Type B pancreatic cell (in vitro differentiated cells): ENCODE data around the gene ANKH. TPM values are rescaled to one million over a fixed set of nuclear protein-coding genes. Genes with fewer than 3 reads are reported as not detected.
A peak's percentile ranks its signal among the peaks of the same experiment; 100 is the strongest.
"Not testable (repeated sequence)": the region's sequence is repeated elsewhere in the genome, so short reads cannot be mapped to it uniquely, and the experiment has no call there.

Experiments
- DNase-seq: peaks from one replicate; pipeline ENCODE4 v3.0.0; 2021; ENCODE audit warnings: mixed read lengths; ENCODE audit not compliant: unreplicated experiment; ENCODE audit errors: extremely low spot score
- H3K27ac Mint-ChIP-seq: 2 replicates; pipeline ENCODE4 v1.8.0; 2021; ENCODE audit warnings: mild to moderate bottlenecking, mixed read lengths
- H3K27me3 Mint-ChIP-seq: 2 replicates; pipeline ENCODE4 v1.8.0; 2021; ENCODE audit warnings: mixed read lengths
- H3K36me3 Mint-ChIP-seq: 2 replicates; pipeline ENCODE4 v1.8.0; 2021; ENCODE audit warnings: mixed read lengths
- H3K4me1 Mint-ChIP-seq: one replicate; pipeline ENCODE4 v1.8.0; 2021; ENCODE audit warnings: mixed read lengths; ENCODE audit not compliant: unreplicated experiment
- H3K4me3 Mint-ChIP-seq: 2 replicates; pipeline ENCODE4 v1.8.0; 2021; ENCODE audit warnings: mild to moderate bottlenecking, mixed read lengths
- H3K9me3 Mint-ChIP-seq: 2 replicates; pipeline ENCODE4 v1.8.0; 2021; ENCODE audit warnings: mixed read lengths
- CTCF ChIP-seq: fragments of 200-600 bp; sonication (generic); conservative IDR thresholded peaks from 2 replicates; pipeline ENCODE4 v1.5.0; 2021; ENCODE audit warnings: antibody characterized with exemption, mild to moderate bottlenecking
- total RNA-seq: library from RNA; stranded (reverse); gene quantifications from 2 replicates; pipeline ENCODE4 v1.2.1, GENCODE V29; 2021; ENCODE audit warnings: low replicate concordance

Gene ANKH
- total RNA-seq, 1 donor from 2014 or later, result 41.1 TPM

DNA sequence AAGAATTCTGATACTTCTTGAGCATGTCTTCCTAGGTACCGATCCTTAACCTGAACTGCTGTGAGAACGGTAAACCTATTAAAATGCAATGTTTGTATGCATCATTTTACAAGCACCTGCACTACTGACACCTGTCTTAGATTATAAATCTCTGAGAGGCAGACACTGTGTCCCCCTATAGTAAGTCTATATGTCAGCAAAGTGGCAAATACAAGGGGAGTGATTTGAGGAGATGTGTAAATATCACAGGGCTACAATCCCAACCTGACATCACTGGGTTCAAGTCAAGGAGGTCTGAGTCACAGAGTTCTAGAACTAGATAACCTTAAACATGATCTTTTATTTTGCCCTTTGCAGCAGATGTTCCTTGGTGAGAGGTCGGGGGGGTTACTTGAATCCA, 64.1 kb downstream of the ANKH start:
- no peaks in the 10 kb centered on the region for H3K27me3 Mint-ChIP-seq
- DNase-seq, result no peak
- H3K36me3 Mint-ChIP-seq, result peaks cover 12% of the 10 kb centered on the region
- H3K27ac Mint-ChIP-seq, result no peak overlapping the region
- no peak overlapping the region for H3K4me3 Mint-ChIP-seq
- TF ChIP-seq CTCF, result no peak
- peaks cover 11% of the 10 kb centered on the region for H3K9me3 Mint-ChIP-seq
- H3K4me1 Mint-ChIP-seq, result peaks cover 24% of the 10 kb centered on the region

DNA sequence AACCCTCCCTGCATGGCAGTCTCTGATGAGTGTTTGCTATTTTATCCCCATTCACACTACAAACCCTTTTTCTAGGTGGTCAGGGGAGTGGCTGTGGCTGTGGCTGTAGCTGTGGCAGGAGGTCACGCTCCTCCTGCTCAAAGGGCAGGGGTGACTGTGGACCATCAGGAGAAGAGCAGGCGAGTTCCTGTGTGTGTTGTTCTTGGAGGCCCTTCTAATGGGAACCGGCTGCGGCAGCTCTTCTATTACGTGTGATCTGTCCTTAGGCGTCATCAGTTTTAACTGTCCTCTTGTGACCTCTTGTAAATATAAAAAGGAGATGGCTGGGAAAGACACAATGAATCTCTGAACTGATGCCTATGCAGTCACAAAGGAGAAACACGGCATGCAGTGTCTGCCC, 65.1 kb downstream of the ANKH start:
- Mint-ChIP-seq H3K9me3 (peaks cover 11% of the 10 kb centered on the region), H3K27ac (peak overlapping the region; percentile 72), H3K4me1 (peaks cover 24% of the 10 kb centered on the region), H3K4me3 (peak overlapping the region; percentile 50), H3K27me3 (no peaks in the 10 kb centered on the region), H3K36me3 (peaks cover 17% of the 10 kb centered on the region)
- no peak for DNase-seq
- TF ChIP-seq CTCF, result no peak

DNA sequence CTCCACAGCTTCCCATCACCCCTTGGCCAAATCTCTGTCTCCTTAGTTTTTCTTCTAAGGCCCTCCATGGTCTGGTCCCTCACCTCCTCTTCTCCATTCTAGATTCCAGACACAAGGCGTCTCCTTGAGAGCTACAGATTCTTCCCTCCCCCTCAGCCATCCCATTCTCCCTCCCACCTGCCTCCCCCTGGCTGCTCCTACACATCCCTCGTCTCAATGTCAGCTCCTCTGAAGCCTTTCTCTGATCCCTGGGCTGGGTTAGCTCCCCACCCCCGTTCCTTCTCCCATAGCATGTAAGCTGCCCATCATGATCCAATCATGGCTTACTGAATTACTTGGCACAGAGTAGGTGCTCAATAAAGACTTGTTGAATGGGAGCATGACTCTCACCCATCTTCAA, 69.0 kb downstream of the ANKH start:
- no peak overlapping the region for H3K4me3 Mint-ChIP-seq
- no peak for DNase-seq
- H3K9me3 Mint-ChIP-seq, result peaks cover 3% of the 10 kb centered on the region
- no peak for TF ChIP-seq CTCF
- H3K27me3 Mint-ChIP-seq, result no peaks in the 10 kb centered on the region
- H3K4me1 Mint-ChIP-seq, result peaks cover 20% of the 10 kb centered on the region
- H3K36me3 Mint-ChIP-seq, result peaks cover 10% of the 10 kb centered on the region
- no peak overlapping the region for H3K27ac Mint-ChIP-seq

DNA sequence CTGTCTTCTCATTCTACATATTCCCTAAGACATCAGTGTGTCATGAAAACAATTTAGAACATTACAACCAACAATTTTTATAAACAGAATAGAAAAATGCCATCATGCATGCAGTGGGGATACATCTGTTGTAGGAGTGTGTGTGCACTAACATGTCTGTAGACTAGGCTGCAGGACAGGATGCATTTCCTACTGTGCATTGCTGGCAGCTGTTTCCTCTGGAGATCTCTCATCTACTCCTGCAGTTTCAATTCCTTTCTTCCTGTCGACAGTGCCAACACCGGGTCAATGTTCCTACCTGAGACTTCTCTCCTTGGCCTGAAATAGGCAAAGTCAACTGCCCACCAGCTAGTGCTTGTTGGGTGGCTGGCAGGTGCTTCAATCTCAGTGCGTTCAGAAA, 69.8 kb downstream of the ANKH start:
- Mint-ChIP-seq H3K4me3 (no peak overlapping the region), H3K4me1 (peaks cover 14% of the 10 kb centered on the region), H3K27me3 (no peaks in the 10 kb centered on the region), H3K27ac (no peak overlapping the region), H3K9me3 (peaks cover 7% of the 10 kb centered on the region), H3K36me3 (peaks cover 10% of the 10 kb centered on the region)
- no peak for DNase-seq
- TF ChIP-seq CTCF, result no peak

DNA sequence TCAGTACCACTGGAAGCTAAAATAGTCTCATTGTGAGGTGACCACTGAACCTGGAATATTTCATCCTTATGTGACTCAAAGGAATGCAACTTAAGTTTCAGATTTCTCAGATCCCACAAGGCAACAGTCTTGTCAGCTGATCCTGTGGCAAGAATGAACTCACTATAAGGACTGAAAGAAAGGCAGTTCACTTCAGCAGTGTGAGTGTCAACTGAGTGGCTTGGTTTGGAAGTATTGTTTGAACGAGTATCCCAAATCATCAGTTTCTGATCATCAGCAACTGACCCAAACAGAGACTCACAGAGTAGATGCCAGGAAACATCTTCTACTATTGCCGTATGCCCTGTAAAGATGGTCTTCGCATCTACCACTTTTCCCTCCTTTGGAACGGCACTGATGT, 74.2 kb downstream of the ANKH start:
- not testable (repeated sequence) for H3K9me3 Mint-ChIP-seq, H3K27ac Mint-ChIP-seq, DNase-seq, H3K4me3 Mint-ChIP-seq, H3K27me3 Mint-ChIP-seq, H3K36me3 Mint-ChIP-seq
- H3K4me1 Mint-ChIP-seq, result peaks cover 13% of the 10 kb centered on the region

DNA sequence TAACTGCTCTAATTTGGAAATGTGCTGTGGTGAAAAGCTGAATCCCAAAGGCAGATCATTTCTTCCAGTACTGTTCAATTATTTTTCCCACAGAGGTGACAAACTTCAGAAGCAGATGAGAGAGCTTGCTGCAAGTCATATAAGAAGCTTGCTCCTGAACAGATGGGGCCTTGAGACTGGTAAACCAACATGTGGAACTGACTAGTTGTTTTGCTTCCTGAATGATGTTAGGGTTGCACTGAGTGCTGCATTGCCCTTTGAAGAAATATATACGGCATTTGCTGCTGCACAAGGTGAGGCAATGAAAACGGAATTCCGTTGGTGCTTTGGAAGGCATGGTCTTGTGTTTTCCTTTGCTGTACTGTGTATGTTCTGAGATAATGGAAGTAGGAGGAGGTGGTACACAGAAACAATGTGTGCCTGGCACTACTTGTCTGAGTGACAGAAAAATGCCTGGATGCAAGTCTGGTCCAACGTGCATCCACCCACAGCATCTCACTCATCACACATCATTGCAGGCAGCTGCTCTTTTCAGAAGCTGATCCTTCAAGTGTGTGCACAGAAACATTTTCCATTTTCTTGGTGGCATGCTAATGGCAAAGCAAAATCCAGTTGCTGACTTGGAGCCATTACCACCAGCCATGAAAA, 76.9 kb downstream of the ANKH start:
- H3K27ac Mint-ChIP-seq, result no peak overlapping the region
- no peak overlapping the region for H3K4me3 Mint-ChIP-seq
- H3K4me1 Mint-ChIP-seq, result peaks cover 13% of the 10 kb centered on the region
- peaks cover 4% of the 10 kb centered on the region for H3K9me3 Mint-ChIP-seq
- H3K27me3 Mint-ChIP-seq, result no peaks in the 10 kb centered on the region
- no peak for DNase-seq
- H3K36me3 Mint-ChIP-seq, result no peaks in the 10 kb centered on the region
- TF ChIP-seq CTCF, result no peak
